Stimulated activated CD4-positive, alpha-beta T cell treated with anti-CD3 and anti-CD28 coated beads, Interleukin-15, amount 100 ng/mL, for 24 hours (primary cell): ENCODE data around the gene AKAP1.

Experiments used
- DNase-seq: peaks from one replicate; pipeline ENCODE4 v3.0.0-alpha.2; 2020

AKAP1 gene

GRCh38 chr17:57135789-57136291 lies 50.8 kb downstream of the AKAP1 start:
- DNase-seq, result peak; percentile 10

- no peak for DNase-seq
Measured at GRCh38 chr17:57136355-57136754, 51.3 kb downstream of the AKAP1 start.

- DNase-seq, result no peak
Measured at GRCh38 chr17:57138030-57138911, 53.2 kb downstream of the AKAP1 start.

- DNase-seq, result no peak
Measured at GRCh38 chr17:57138956-57139576, 54.0 kb downstream of the AKAP1 start.

- DNase-seq, result no peak
Measured at GRCh38 chr17:57140316-57140715, 55.3 kb downstream of the AKAP1 start.

GRCh38 chr17:57142925-57143324 lies 57.9 kb downstream of the AKAP1 start:
- DNase-seq, result no peak

- no peak for DNase-seq
Measured at GRCh38 chr17:57143361-57143760, 58.3 kb downstream of the AKAP1 start.

- no peak for DNase-seq
Measured at GRCh38 chr17:57143919-57144318, 58.9 kb downstream of the AKAP1 start.

GRCh38 chr17:57144567-57144966 lies 59.5 kb downstream of the AKAP1 start:
- no peak for DNase-seq

- DNase-seq, result no peak
Measured at GRCh38 chr17:57145347-57145746, 60.3 kb downstream of the AKAP1 start.

GRCh38 chr17:57146273-57146672 lies 61.2 kb downstream of the AKAP1 start:
- no peak for DNase-seq

- DNase-seq, result no peak
Measured at GRCh38 chr17:57151798-57152197, 66.8 kb downstream of the AKAP1 start.

GRCh38 chr17:57152967-57153528 lies 68.0 kb downstream of the AKAP1 start:
- DNase-seq, result no peak

- no peak for DNase-seq
Measured at GRCh38 chr17:57154921-57155320, 69.9 kb downstream of the AKAP1 start.

- DNase-seq, result no peak
Measured at GRCh38 chr17:57158325-57158724, 73.3 kb downstream of the AKAP1 start.

- DNase-seq, result no peak
Measured at GRCh38 chr17:57158795-57159194, 73.7 kb downstream of the AKAP1 start.

- DNase-seq, result no peak
Measured at GRCh38 chr17:57160624-57161023, 75.6 kb downstream of the AKAP1 start.

- no peak for DNase-seq
Measured at GRCh38 chr17:57164814-57165213, 79.8 kb downstream of the AKAP1 start.

GRCh38 chr17:57165754-57166153 lies 80.7 kb downstream of the AKAP1 start:
- DNase-seq, result no peak

- no peak for DNase-seq
Measured at GRCh38 chr17:57166803-57167202, 81.8 kb downstream of the AKAP1 start.

GRCh38 chr17:57168695-57169094 lies 83.6 kb downstream of the AKAP1 start:
- no peak for DNase-seq

- DNase-seq, result no peak
Measured at GRCh38 chr17:57170866-57171265, 85.8 kb downstream of the AKAP1 start.
